H1 (cell line): ENCODE measurements around the gene FMNL1. TPM values are rescaled to one million over a fixed set of nuclear protein-coding genes. Genes with fewer than 3 reads are reported as not detected.

Source experiments
- CTCF ChIA-PET: fragments of 300-600 bp; sonication (Branson Sonifier 250); formaldehyde crosslinking; loops from one replicate; lab custom pipeline; 2021; ENCODE audit not compliant: partially characterized antibody; lab: Charles Lee
- POLR2A ChIA-PET: fragments of 300-600 bp; sonication (Branson Sonifier 250); formaldehyde crosslinking; loops from one replicate; lab custom pipeline; 2021; ENCODE audit warnings: inconsistent platforms; ENCODE audit not compliant: partially characterized antibody; lab: Charles Lee
- DNase-seq, 2 experiments: peaks; one replicate each; pipeline versions ENCODE4 v3.0.0 to v3.0.0-alpha.2; 2010 to 2022; ENCODE audit warnings: low spot score in 2 of 2, low read depth in 1 of 2, mixed read lengths in 1 of 2
- FAIRE-seq: peaks from 2 replicates; lab custom pipeline; 2011; peaks lifted over from hg19 to GRCh38; lab: Jason Lieb, UNC
- H2AFZ ChIP-seq: 2 replicates; pipeline ENCODE4 v1.8.1; 2012; ENCODE audit warnings: low read length, inconsistent platforms
- H2AK5ac ChIP-seq: 2 replicates; pipeline ENCODE4 v1.6.1; 2013; ENCODE audit warnings: low read depth, low read length
- H2BK120ac ChIP-seq: replicated peaks from 2 replicates; pipeline ENCODE3; 2013; ENCODE audit warnings: low read depth, low read length, inconsistent platforms
- H2BK12ac ChIP-seq: 2 replicates; pipeline ENCODE4 v1.6.1; 2013; ENCODE audit warnings: low read depth, low read length
- H2BK15ac ChIP-seq: 2 replicates; pipeline ENCODE4 v1.6.1; 2013; ENCODE audit warnings: low read length
- H2BK20ac ChIP-seq: 2 replicates; pipeline ENCODE4 v1.6.1; 2013; ENCODE audit warnings: low read length
- H2BK5ac ChIP-seq: 2 replicates; pipeline ENCODE4 v1.6.1; 2013; ENCODE audit warnings: low read depth, low read length
- H3K14ac ChIP-seq: 2 replicates; pipeline ENCODE4 v1.6.1; 2013; ENCODE audit warnings: inconsistent platforms; ENCODE audit not compliant: insufficient read length
- H3K18ac ChIP-seq: 2 replicates; pipeline ENCODE4 v1.6.1; 2013; ENCODE audit warnings: low read length; ENCODE audit errors: extremely low read depth
- H3K23ac ChIP-seq: 2 replicates; pipeline ENCODE4 v1.6.1; 2013; ENCODE audit warnings: inconsistent platforms; ENCODE audit not compliant: insufficient read length
- H3K23me2 ChIP-seq: 2 replicates; pipeline ENCODE4 v1.6.1; 2013; ENCODE audit warnings: low read depth, low read length
- H3K27ac ChIP-seq: 2 replicates; pipeline ENCODE4 v1.6.1; 2011; ENCODE audit warnings: low read depth, low read length, inconsistent platforms
- H3K27me3 ChIP-seq, 4 experiments: replicated peaks in 1 of 4; 1 replicate in 1 of 4; 2 replicates in 3 of 4; pipeline versions ENCODE4 v1.6.1 to v1.8.1; 2011 to 2013; ENCODE audit warnings: low read length in 3 of 4, mild to moderate bottlenecking in 3 of 4, inconsistent platforms in 2 of 4, mixed read lengths in 2 of 4, moderate library complexity in 1 of 4; ENCODE audit not compliant: control insufficient read depth in 3 of 4, insufficient read depth in 3 of 4; ENCODE audit errors: extremely low read depth in 1 of 4
- H3K36me3 ChIP-seq, 4 experiments: 2 replicates each; pipeline versions ENCODE4 v1.6.1 to v1.8.1; 2011 to 2013; ENCODE audit warnings: mild to moderate bottlenecking in 4 of 4, low read length in 3 of 4, moderate library complexity in 2 of 4, control low read depth in 1 of 4, inconsistent platforms in 1 of 4; ENCODE audit not compliant: insufficient read depth in 4 of 4, control insufficient read depth in 2 of 4
- H3K4ac ChIP-seq: replicated peaks from 2 replicates; pipeline ENCODE3; 2013; ENCODE audit warnings: low read length, low read depth, mixed read lengths, inconsistent platforms; ENCODE audit not compliant: insufficient read length
- H3K4me1 ChIP-seq, 4 experiments: replicated peaks in 1 of 4; 1 replicate in 1 of 4; 2 replicates in 3 of 4; pipeline versions ENCODE4 v1.6.1 to v1.8.1; 2011 to 2013; ENCODE audit warnings: low read length in 3 of 4, inconsistent platforms in 2 of 4, mixed read lengths in 1 of 4; ENCODE audit not compliant: insufficient read depth in 4 of 4, control insufficient read depth in 3 of 4
- H3K4me2 ChIP-seq, 2 experiments: 2 replicates each; pipeline versions ENCODE4 v1.6.1 to v1.8.1; 2011 to 2013; ENCODE audit warnings: low read depth in 2 of 2, low read length in 2 of 2, control low read depth in 1 of 2, inconsistent platforms in 1 of 2, mild to moderate bottlenecking in 1 of 2; ENCODE audit not compliant: insufficient read depth in 1 of 2
- H3K4me3 ChIP-seq, 4 experiments: fragments of 200-600, 300-600 bp in 1 of 4; sonication (generic), shearing (Covaris generic), sonication (Bioruptor Twin) in 1 of 4; 2 replicates each; pipeline versions ENCODE4 v1.5.1 to v1.8.1; 2011 to 2016; ENCODE audit warnings: low read length in 4 of 4, low read depth in 3 of 4, control low read depth in 2 of 4, inconsistent platforms in 2 of 4, mild to moderate bottlenecking in 2 of 4, mixed read lengths in 1 of 4, moderate library complexity in 1 of 4; ENCODE audit not compliant: insufficient read depth in 2 of 4; ENCODE audit errors: extremely low read depth in 1 of 4
- H3K56ac ChIP-seq: replicated peaks from 2 replicates; pipeline ENCODE3; 2013; ENCODE audit warnings: low read depth, mild to moderate bottlenecking, mixed read lengths, low read length, inconsistent platforms; ENCODE audit not compliant: insufficient read length
- H3K79me1 ChIP-seq: 2 replicates; pipeline ENCODE4 v1.6.1; 2013; ENCODE audit warnings: low read depth, low read length, control low read depth
- H3K79me2 ChIP-seq, 2 experiments: 2 replicates each; pipeline versions ENCODE4 v1.6.1 to v1.8.1; 2012 to 2013; ENCODE audit warnings: low read length in 2 of 2, mild to moderate bottlenecking in 2 of 2, inconsistent platforms in 1 of 2; ENCODE audit not compliant: insufficient read depth in 2 of 2, control insufficient read depth in 1 of 2
- H3K9ac ChIP-seq, 4 experiments: replicated peaks in 1 of 4; 1 replicate in 1 of 4; 2 replicates in 3 of 4; pipeline versions ENCODE4 v1.6.1 to v1.8.1; 2011 to 2013; ENCODE audit warnings: low read depth in 3 of 4, low read length in 3 of 4, control low read depth in 2 of 4, mild to moderate bottlenecking in 2 of 4, moderate library complexity in 2 of 4, inconsistent platforms in 1 of 4; ENCODE audit errors: extremely low read depth in 1 of 4
- H3K9me3 ChIP-seq, 2 experiments: 2 replicates each; pipeline versions ENCODE4 v1.6.1 to v1.8.1; 2012 to 2013; ENCODE audit warnings: mild to moderate bottlenecking in 2 of 2, moderate library complexity in 2 of 2, control low read depth in 1 of 2, inconsistent platforms in 1 of 2, low read depth in 1 of 2, low read length in 1 of 2, mixed read lengths in 1 of 2; ENCODE audit not compliant: insufficient read depth in 2 of 2
- H4K20me1 ChIP-seq, 2 experiments: replicated peaks in 1 of 2; 2 replicates each; pipeline versions ENCODE3 to v1.8.1; 2011 to 2013; ENCODE audit warnings: inconsistent platforms in 2 of 2, low read length in 2 of 2, mild to moderate bottlenecking in 1 of 2; ENCODE audit not compliant: insufficient read depth in 2 of 2, control insufficient read depth in 1 of 2
- H4K5ac ChIP-seq: 2 replicates; pipeline ENCODE4 v1.6.1; 2013; ENCODE audit warnings: low read length, low read depth, mixed read lengths, inconsistent platforms; ENCODE audit not compliant: insufficient read length
- H4K8ac ChIP-seq: 2 replicates; pipeline ENCODE4 v1.8.0; 2013; ENCODE audit warnings: mild to moderate bottlenecking, moderate library complexity, low read length, inconsistent platforms; ENCODE audit not compliant: insufficient read depth; ENCODE audit errors: extremely low read depth
- H4K91ac ChIP-seq: replicated peaks from 2 replicates; pipeline ENCODE3; 2013; ENCODE audit warnings: low read length, mixed read lengths, inconsistent platforms; ENCODE audit not compliant: insufficient read length
- ATF3 ChIP-seq: IDR thresholded peaks from 2 replicates; pipeline ENCODE4 v1.6.1; 2011; ENCODE audit warnings: low read depth, mild to moderate bottlenecking, low read length; ENCODE audit not compliant: insufficient read depth
- BCL11A ChIP-seq, 2 experiments: IDR thresholded peaks; one replicate each; pipeline ENCODE4 v1.6.1; 2011; ENCODE audit warnings: low read depth in 2 of 2, low read length in 2 of 2, mild to moderate bottlenecking in 2 of 2
- CBX8 ChIP-seq: fragments of 300-800, 300-1000 bp; sonication (generic); IDR thresholded peaks from 2 replicates; pipeline ENCODE4 v1.7.1; 2016; ENCODE audit warnings: low read depth, low read length, borderline replicate concordance
- GABPA ChIP-seq: IDR thresholded peaks from 2 replicates; pipeline ENCODE4 v1.6.1; 2011; ENCODE audit warnings: mild to moderate bottlenecking, low read length, moderate library complexity, borderline replicate concordance; ENCODE audit not compliant: insufficient read depth
- JUND ChIP-seq: IDR thresholded peaks from 2 replicates; pipeline ENCODE4 v1.6.1; 2011; ENCODE audit warnings: mild to moderate bottlenecking, improper control_type of control experiment, low read length
- KDM5A ChIP-seq: fragments of 200-600 bp; IDR thresholded peaks from 2 replicates; pipeline ENCODE4 v1.7.1; 2012; ENCODE audit warnings: mild to moderate bottlenecking, low read length, inconsistent platforms, mixed read lengths
- MAX ChIP-seq: IDR thresholded peaks from 2 replicates; pipeline ENCODE4 v1.6.1; 2012; ENCODE audit warnings: inconsistent platforms
- POLR2A ChIP-seq, 2 experiments: IDR thresholded peaks; 1 replicate in 1 of 2; 2 replicates in 1 of 2; pipeline ENCODE4 v1.6.1; 2011; ENCODE audit warnings: low read depth in 2 of 2, low read length in 2 of 2, mild to moderate bottlenecking in 2 of 2; ENCODE audit errors: control extremely low read depth in 1 of 2
- SIRT6 ChIP-seq: IDR thresholded peaks from one replicate; pipeline ENCODE4 v1.7.1; 2012; ENCODE audit warnings: low read length, inconsistent platforms
- SP1 ChIP-seq: IDR thresholded peaks from 2 replicates; pipeline ENCODE4 v1.6.1; 2011; ENCODE audit warnings: low read depth, low read length
- TAF1 ChIP-seq: IDR thresholded peaks from 2 replicates; pipeline ENCODE4 v1.6.1; 2011; ENCODE audit warnings: mild to moderate bottlenecking, low read depth, low read length
- TBP ChIP-seq: IDR thresholded peaks from 2 replicates; pipeline ENCODE4 v1.6.1; 2011; ENCODE audit warnings: low read depth, low read length, improper control_type of control experiment
- WGBS, 2 experiments: shearing (Covaris generic) in 1 of 2; methylation state at CpG; one replicate each; pipeline versions ENCODE4 v1.1.6 to v1.1.7; 2013 to 2015; ENCODE audit warnings: low lambda C conversion rate in 2 of 2, mixed read lengths in 2 of 2, inconsistent platforms in 1 of 2, low coverage in 1 of 2, missing lambda C conversion rate in 1 of 2; ENCODE audit not compliant: insufficient replicate concordance in 2 of 2, insufficient coverage in 1 of 2, insufficient read length in 1 of 2; ENCODE audit errors: extremely low coverage in 1 of 2, missing lambda C conversion rate in 1 of 2; 5-methylcytosine and 5-hydroxymethylcytosine counted together
- polyA plus RNA-seq, 7 experiments: library from polyadenylated mRNA; depleted of rRNA in 3 of 7; stranded (reverse) in 5 of 7; unstranded in 2 of 7; fragments of >200 nt in 5 of 7; fragments of 200-250 nt in 2 of 7; gene quantifications; 1 replicate in 5 of 7; 2 replicates in 1 of 7; 4 replicates in 1 of 7; pipeline versions ENCODE4 v1.2.1 to v1.2.3, GENCODE V29; 2011 to 2013; ENCODE audit warnings: missing spikeins in 2 of 7, mixed read lengths in 2 of 7
- total RNA-seq: library from RNA; stranded (reverse); fragmentation: NEBNext Ultra II Directional; extraction: Animal tissue kit (Norgen Biotek cat#: 25700); gene quantifications from 2 replicates; pipeline ENCODE4 v1.2.1, GENCODE V29; 2021

Gene FMNL1
- total and polyA plus RNA-seq, 2 of the 8 experiments (the other 6 are each of a cell fraction or from before 2014, with no cell fraction given), result 2.5 to 8.6 TPM

GRCh38 chr17:45236282-45236606 is 14.6 kb downstream of the FMNL1 start:
- Histone ChIP-seq H3K9me3 (no peaks in the 10 kb centered on the region), H2BK20ac (peak overlapping the region; percentile 22; the same call in 1 of the 2 replicates), H4K91ac (no peak overlapping the region), H4K8ac (no peak overlapping the region; the same call in 1 of the 2 replicates), H2BK15ac (no peak overlapping the region; the same call in none of the 2 replicates), H2BK120ac (no peak overlapping the region), H3K4me1 (peaks cover 3 to 19% (median 15%) of the 10 kb centered on the region in 4 experiments), H3K36me3 (no peaks in the 10 kb centered on the region), H3K18ac (peak overlapping the region; percentile 57; the same call in 1 of the 2 replicates), H3K79me2 (no peaks in the 10 kb centered on the region), H3K27me3 (peaks cover 0 to 29% (median 18%) of the 10 kb centered on the region in 4 experiments; a peak in 6 of 7 replicates), H3K4me3 (0 out of 8 replicates have a peak overlapping the region, but pooled peaks of 1 of the 4 experiments have one; percentile 12), H2BK12ac (peak overlapping the region; percentile 20; the same call in 1 of the 2 replicates), H4K5ac (no peak overlapping the region), H2AK5ac (no peak overlapping the region), H3K27ac (no peak overlapping the region), H2BK5ac (0 out of 2 replicates have a peak overlapping the region, but pooled peaks have one; percentile 26), H3K4me2 (peak overlapping the region; percentile 7 to 36; a peak in 1 of 4 replicates), H3K23me2 (peaks cover 8% of the 10 kb centered on the region; the same call in 1 of the 2 replicates), H3K79me1 (no peaks in the 10 kb centered on the region), H3K23ac (no peak overlapping the region), H2AFZ (no peak overlapping the region), H4K20me1 (peaks cover 0 to 3% of the 10 kb centered on the region in 2 experiments), H3K14ac (no peak overlapping the region), H3K56ac (no peak overlapping the region), H3K4ac (no peak overlapping the region), H3K9ac (no peak overlapping the region)
- FAIRE-seq (no peak), DNase-seq (no peak)
- 94% methylated on average over 5 of the region's 5 CpGs; no CpG with 5 or more reads in 1 of the 2 experiments for WGBS, 2 experiments
- CTCF ChIA-PET, result interaction anchor here (0.6 to 22.1 kb wide), 32 partner anchors 14 to 191 kb away, joined by 3 to 362 read pairs (median 4); partner anchors contain the start of genes ACBD4, FMNL1 and HEXIM1
- no peak for TF ChIP-seq TAF1
- TF ChIP-seq CBX8, result no peak
- no peak for TF ChIP-seq TBP
- no peak for TF ChIP-seq POLR2A (IDR thresholded peaks at IDR 0.05; ENCODE audit: control extremely low read depth in 1 of 2, low read depth in 2 of 2, low read length in 2 of 2)
- no peak for TF ChIP-seq MAX
- no peak for TF ChIP-seq KDM5A
- TF ChIP-seq JUND, result no peak
- no peak for TF ChIP-seq ATF3
- TF ChIP-seq BCL11A (IDR thresholded peaks at IDR 0.05; ENCODE audit: low read depth in 2 of 2, low read length in 2 of 2), result no peak
- TF ChIP-seq SIRT6, result no peak
- no peak for TF ChIP-seq GABPA
- no peak for TF ChIP-seq SP1
- POLR2A ChIA-PET, result interaction anchor here (1.1 to 2.3 kb wide), 5 partner anchors 10 to 161 kb away, joined by 3 to 10 read pairs (median 7); partner anchors contain the start of gene HEXIM1
